ENCODE results near the gene NDOR1. TPM values are rescaled to one million over a fixed set of nuclear protein-coding genes. Genes with fewer than 3 reads are reported as not detected.

The NDOR1 gene
- total and polyA plus RNA-seq, 2 of the 8 experiments (the other 6 are each of a cell fraction or from before 2014, with no cell fraction given): 25.7 to 32.3 TPM

GRCh38 chr9:137187386-137187785 lies 18.1 kb upstream of the NDOR1 start:
- 91% methylated on average over 15 of the region's 15 CpGs; no CpG with 5 or more reads in 1 of the 2 experiments for WGBS, 2 experiments (ENCODE audit: extremely low coverage in 1 of 2, insufficient coverage in 1 of 2, insufficient read length in 1 of 2, insufficient replicate concordance in 2 of 2, low coverage in 1 of 2, low lambda C conversion rate in 2 of 2, missing lambda C conversion rate in 1 of 2)
- Histone ChIP-seq H4K20me1 (replicated peaks in 1 of 2; ENCODE audit: control insufficient read depth in 1 of 2, insufficient read depth in 2 of 2, low read length in 2 of 2) (peaks cover 4 to 29% of the 10 kb centered on the region in 2 experiments), H2BK120ac (replicated peaks; ENCODE audit: low read depth, low read length) (no peak overlapping the region), H3K9me3 (ENCODE audit: insufficient read depth in 2 of 2, low read depth in 1 of 2, low read length in 1 of 2) (no peaks in the 10 kb centered on the region), H3K27me3 (replicated peaks in 1 of 4; ENCODE audit: control insufficient read depth in 3 of 4, extremely low read depth in 1 of 4, insufficient read depth in 3 of 4, low read length in 3 of 4) (no peaks in the 10 kb centered on the region; a peak in 1 of 7 replicates), H3K18ac (ENCODE audit: extremely low read depth, low read length) (no peak overlapping the region), H3K79me2 (ENCODE audit: control insufficient read depth in 1 of 2, insufficient read depth in 2 of 2, low read length in 2 of 2) (peaks cover 0 to 30% of the 10 kb centered on the region in 2 experiments; a peak in 2 of 4 replicates), H3K4me3 (ENCODE audit: extremely low read depth in 1 of 4, insufficient read depth in 2 of 4, low read depth in 3 of 4, low read length in 4 of 4) (peak overlapping the region; percentile 71 to 92 (median 82)), H3K4ac (replicated peaks; ENCODE audit: insufficient read length, low read depth, low read length) (no peak overlapping the region), H3K4me1 (replicated peaks in 1 of 4; ENCODE audit: control insufficient read depth in 3 of 4, insufficient read depth in 4 of 4, low read length in 3 of 4) (peaks cover 0 to 17% (median 6%) of the 10 kb centered on the region in 4 experiments; a peak in 5 of 7 replicates), H3K4me2 (ENCODE audit: insufficient read depth in 1 of 2, low read depth in 2 of 2, low read length in 2 of 2) (peak overlapping the region; percentile 83 to 96), H3K79me1 (ENCODE audit: low read depth, low read length) (peaks cover 5% of the 10 kb centered on the region; the same call in 1 of the 2 replicates), H3K23ac (ENCODE audit: insufficient read length) (no peak overlapping the region), H2AFZ (ENCODE audit: low read length) (no peak overlapping the region), H2BK20ac (ENCODE audit: low read length) (no peak overlapping the region), H2BK12ac (ENCODE audit: low read depth, low read length) (no peak overlapping the region), H2BK15ac (ENCODE audit: low read length) (no peak overlapping the region), H2BK5ac (ENCODE audit: low read depth, low read length) (no peak overlapping the region), H3K36me3 (ENCODE audit: control insufficient read depth in 2 of 4, insufficient read depth in 4 of 4, low read length in 3 of 4) (peaks cover 3 to 20% (median 8%) of the 10 kb centered on the region in 4 experiments; a peak in 6 of 8 replicates), H3K9ac (replicated peaks in 1 of 4; ENCODE audit: extremely low read depth in 1 of 4, low read depth in 3 of 4, low read length in 3 of 4) (peak overlapping the region in 1 of 4 experiments; percentile 78; a peak in 2 of 7 replicates), H3K56ac (replicated peaks; ENCODE audit: insufficient read length, low read depth, low read length) (no peak overlapping the region), H2AK5ac (ENCODE audit: low read depth, low read length) (no peak overlapping the region), H3K23me2 (ENCODE audit: low read depth, low read length) (peaks cover 8% of the 10 kb centered on the region; the same call in 1 of the 2 replicates), H4K8ac (ENCODE audit: extremely low read depth, insufficient read depth, low read length) (peak overlapping the region; percentile 96; the same call in 1 of the 2 replicates), H4K5ac (ENCODE audit: insufficient read length, low read depth, low read length) (no peak overlapping the region), H3K14ac (ENCODE audit: insufficient read length) (no peak overlapping the region), H3K27ac (ENCODE audit: low read depth, low read length) (no peak overlapping the region), H4K91ac (replicated peaks; ENCODE audit: insufficient read length, low read length) (no peak overlapping the region)
- TF ChIP-seq NANOG (IDR thresholded peaks at IDR 0.05; ENCODE audit: insufficient read depth, low read depth, low read length, poor library complexity, severe bottlenecking) (no peak), EZH2 (IDR thresholded peaks at IDR 0.05; ENCODE audit: low read depth, low read length, severe bottlenecking) (no peak), SP4 (IDR thresholded peaks at IDR 0.05; ENCODE audit: low read length) (no peak), ASH2L (IDR thresholded peaks at IDR 0.05; ENCODE audit: low read length) (no peak), CHD2 (IDR thresholded peaks at IDR 0.05; ENCODE audit: low read length) (no peak)
- CTCF ChIA-PET (ENCODE audit: partially characterized antibody): interaction anchor here (1.0 to 14.0 kb wide), 8 partner anchors 8 to 151 kb away, joined by 3 to 204 read pairs (median 16); partner anchors contain the start of genes CYSRT1, LRRC26, NDOR1 and RNF208
- no peak for DNase-seq (ENCODE audit: low read depth in 1 of 2, low spot score in 2 of 2)
- FAIRE-seq: no peak
- POLR2A ChIA-PET (ENCODE audit: partially characterized antibody): interaction anchor here (0.9 to 11.0 kb wide), 13 partner anchors 11 to 58 kb away, joined by 3 to 107 read pairs (median 6); partner anchors contain the start of genes CYSRT1, NDOR1, RNF224 and TMEM203

All from H1 (cell line).